Hepatocyte (in vitro differentiated cells): ENCODE measurements around the gene EXOC4. TPM values are rescaled to one million over a fixed set of nuclear protein-coding genes. Genes with fewer than 3 reads are reported as not detected.

ENCODE experiments used
- DNase-seq: peaks from one replicate; pipeline ENCODE4 v3.0.0-alpha.2; 2016; ENCODE audit warnings: low spot score
- H2AFZ ChIP-seq: fragments of 200-600 bp; sonication (generic); 2 replicates; pipeline ENCODE4 v1.6.0; 2016; ENCODE audit warnings: antibody characterized with exemption, mild to moderate bottlenecking
- H3K27ac ChIP-seq: fragments of 200-600 bp; sonication (generic); 2 replicates; pipeline ENCODE4 v1.5.1; 2016; ENCODE audit warnings: mild to moderate bottlenecking
- H3K27me3 ChIP-seq: fragments of 200-600 bp; sonication (generic); 2 replicates; pipeline ENCODE4 v1.6.1; 2016
- H3K36me3 ChIP-seq: fragments of 200-600 bp; sonication (generic); replicated peaks from 2 replicates; pipeline ENCODE4 v1.5.1; 2016; ENCODE audit warnings: low read depth; ENCODE audit not compliant: insufficient read depth
- H3K4me1 ChIP-seq: fragments of 200-600 bp; sonication (generic); 2 replicates; pipeline ENCODE4 v1.5.1; 2016; ENCODE audit warnings: mild to moderate bottlenecking, moderate library complexity; ENCODE audit not compliant: insufficient read depth
- H3K4me2 ChIP-seq: fragments of 200-600 bp; sonication (generic); 2 replicates; pipeline ENCODE4 v1.6.0; 2016
- H3K4me3 ChIP-seq: fragments of 200-600 bp; sonication (generic); 2 replicates; pipeline ENCODE4 v1.5.1; 2016; ENCODE audit warnings: mild to moderate bottlenecking
- H3K79me2 ChIP-seq: fragments of 200-600 bp; sonication (generic); 2 replicates; pipeline ENCODE4 v1.6.0; 2017; ENCODE audit warnings: mild to moderate bottlenecking
- H3K9me2 ChIP-seq: fragments of 200-600 bp; sonication (generic); replicated peaks from 2 replicates; pipeline ENCODE4 v1.6.0; 2017; ENCODE audit warnings: mild to moderate bottlenecking; ENCODE audit not compliant: insufficient read depth
- H3K9me3 ChIP-seq: fragments of 200-600 bp; sonication (generic); 2 replicates; pipeline ENCODE4 v1.5.1; 2016; ENCODE audit warnings: low read depth, mild to moderate bottlenecking
- H4K20me1 ChIP-seq: fragments of 200-600 bp; sonication (generic); 2 replicates; pipeline ENCODE4 v1.6.0; 2016; ENCODE audit warnings: mild to moderate bottlenecking; ENCODE audit not compliant: insufficient read depth, poor library complexity, severe bottlenecking
- EZH2 ChIP-seq: fragments of 200-600 bp; sonication (generic); IDR thresholded peaks from 2 replicates; pipeline ENCODE4 v1.6.1; 2016; ENCODE audit warnings: antibody characterized with exemption, mild to moderate bottlenecking, borderline replicate concordance
- EZH2phosphoT487 ChIP-seq: fragments of 200-600 bp; sonication (generic); IDR thresholded peaks from one replicate; pipeline ENCODE4 v1.6.1; 2018; ENCODE audit warnings: antibody characterized with exemption, mild to moderate bottlenecking, low read depth, moderate library complexity; ENCODE audit not compliant: unreplicated experiment, severe bottlenecking
- WGBS: methylation state at CpG from one replicate; pipeline ENCODE4 v1.1.6; 2016; ENCODE audit warnings: low lambda C conversion rate; ENCODE audit errors: missing lambda C conversion rate; 5-methylcytosine and 5-hydroxymethylcytosine counted together
- polyA plus RNA-seq: library from polyadenylated mRNA; unstranded; fragments of >200 nt; fragmentation: Nextera tagmentation; extraction: Ambion mirVana; gene quantifications from 2 replicates; pipeline ENCODE4 v1.2.1, GENCODE V29; 2016
- total RNA-seq: library from RNA; depleted of rRNA; stranded (reverse); fragments of >200 nt; gene quantifications from 2 replicates; pipeline ENCODE4 v1.2.3, GENCODE V29; 2014
- TF ChIP-seq, protein P1 (sequence below): fragments of 200-600 bp; sonication (generic); IDR thresholded peaks from 2 replicates; pipeline ENCODE4 v1.5.1; 2016; ENCODE audit warnings: antibody characterized with exemption, mild to moderate bottlenecking; ENCODE audit not compliant: poor library complexity

Gene EXOC4
- total and polyA plus RNA-seq, 2 experiments from 2014 or later = 34.8 to 56.1 TPM

GRCh38 chr7:133976140-133976539 is 723.3 kb downstream of the EXOC4 start:
- Histone ChIP-seq H3K4me1 (no peaks in the 10 kb centered on the region), H3K36me3 (no peaks in the 10 kb centered on the region), H2AFZ (no peak overlapping the region), H3K79me2 (no peaks in the 10 kb centered on the region), H3K9me3 (no peaks in the 10 kb centered on the region), H3K27ac (no peak overlapping the region), H3K4me2 (no peak overlapping the region), H3K27me3 (no peaks in the 10 kb centered on the region), H3K9me2 (no peaks in the 10 kb centered on the region), H3K4me3 (no peak overlapping the region), H4K20me1 (no peaks in the 10 kb centered on the region)
- WGBS = 62% methylated on average over 1 of the region's 1 CpG
- no peak for DNase-seq
- TF ChIP-seq EZH2phosphoT487 (no peak), EZH2 (no peak)
- TF ChIP-seq, protein P1, sequence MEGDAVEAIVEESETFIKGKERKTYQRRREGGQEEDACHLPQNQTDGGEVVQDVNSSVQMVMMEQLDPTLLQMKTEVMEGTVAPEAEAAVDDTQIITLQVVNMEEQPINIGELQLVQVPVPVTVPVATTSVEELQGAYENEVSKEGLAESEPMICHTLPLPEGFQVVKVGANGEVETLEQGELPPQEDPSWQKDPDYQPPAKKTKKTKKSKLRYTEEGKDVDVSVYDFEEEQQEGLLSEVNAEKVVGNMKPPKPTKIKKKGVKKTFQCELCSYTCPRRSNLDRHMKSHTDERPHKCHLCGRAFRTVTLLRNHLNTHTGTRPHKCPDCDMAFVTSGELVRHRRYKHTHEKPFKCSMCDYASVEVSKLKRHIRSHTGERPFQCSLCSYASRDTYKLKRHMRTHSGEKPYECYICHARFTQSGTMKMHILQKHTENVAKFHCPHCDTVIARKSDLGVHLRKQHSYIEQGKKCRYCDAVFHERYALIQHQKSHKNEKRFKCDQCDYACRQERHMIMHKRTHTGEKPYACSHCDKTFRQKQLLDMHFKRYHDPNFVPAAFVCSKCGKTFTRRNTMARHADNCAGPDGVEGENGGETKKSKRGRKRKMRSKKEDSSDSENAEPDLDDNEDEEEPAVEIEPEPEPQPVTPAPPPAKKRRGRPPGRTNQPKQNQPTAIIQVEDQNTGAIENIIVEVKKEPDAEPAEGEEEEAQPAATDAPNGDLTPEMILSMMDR = no peak

GRCh38 chr7:133977409-133978274 is 724.8 kb downstream of the EXOC4 start:
- no peak for TF ChIP-seq EZH2phosphoT487
- TF ChIP-seq, protein P1 = no peak
- TF ChIP-seq EZH2 = no peak
- no peak overlapping the region for H2AFZ ChIP-seq
- no peaks in the 10 kb centered on the region for H3K4me1 ChIP-seq
- H4K20me1 ChIP-seq = no peaks in the 10 kb centered on the region
- no peaks in the 10 kb centered on the region for H3K27me3 ChIP-seq
- H3K4me2 ChIP-seq = no peak overlapping the region
- no peaks in the 10 kb centered on the region for H3K36me3 ChIP-seq
- H3K79me2 ChIP-seq = no peaks in the 10 kb centered on the region
- no peaks in the 10 kb centered on the region for H3K9me2 ChIP-seq
- H3K9me3 ChIP-seq = no peaks in the 10 kb centered on the region
- no peak for DNase-seq
- 81% methylated on average over 4 of the region's 4 CpGs for WGBS
- no peak overlapping the region for H3K27ac ChIP-seq
- no peak overlapping the region for H3K4me3 ChIP-seq

DNA sequence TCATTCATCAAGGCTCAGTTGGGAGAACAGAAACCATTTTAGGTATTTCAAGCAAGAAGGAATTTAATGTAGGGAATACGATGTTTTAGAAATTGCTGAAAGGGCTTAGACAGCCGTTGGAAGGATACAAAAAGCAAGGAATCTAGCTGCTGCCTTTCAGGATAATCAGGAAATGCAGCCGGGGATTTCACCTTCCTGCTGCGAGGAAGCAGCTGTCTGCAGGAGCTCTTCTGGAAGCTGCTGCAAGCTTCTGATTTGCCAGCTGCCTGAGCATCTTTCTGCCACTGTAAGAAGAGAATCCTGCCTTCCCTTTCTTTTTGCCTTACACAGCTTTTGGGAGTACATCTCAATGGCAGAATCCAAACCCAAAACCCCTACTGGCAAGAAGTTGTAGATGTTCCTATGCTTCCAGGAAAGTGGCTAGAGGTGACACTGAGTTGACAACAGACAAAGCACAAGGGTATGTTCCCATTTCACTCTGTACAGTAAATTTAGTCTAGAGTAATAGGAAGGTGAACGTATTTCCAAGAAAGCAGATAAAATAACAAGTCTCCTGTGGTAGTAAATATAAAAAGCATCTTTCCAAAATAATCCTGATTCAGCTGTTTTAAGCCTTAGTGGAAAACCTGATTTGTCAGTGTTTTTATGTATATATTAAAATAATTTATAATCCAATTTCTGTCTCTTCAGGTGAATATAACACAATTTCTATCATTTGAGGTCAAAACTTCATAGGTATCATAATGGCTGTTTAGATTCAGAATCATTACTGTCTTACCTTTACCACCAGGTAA is 725.8 kb downstream of the EXOC4 start:
- H3K4me1 ChIP-seq = no peaks in the 10 kb centered on the region
- 72% methylated on average over 5 of the region's 5 CpGs for WGBS
- H3K79me2 ChIP-seq = no peaks in the 10 kb centered on the region
- H3K4me2 ChIP-seq = no peak overlapping the region
- TF ChIP-seq EZH2phosphoT487 (no peak), EZH2 (no peak)
- TF ChIP-seq, protein P1 = no peak
- H4K20me1 ChIP-seq = no peaks in the 10 kb centered on the region
- H3K9me3 ChIP-seq = no peaks in the 10 kb centered on the region
- no peak overlapping the region for H2AFZ ChIP-seq
- no peaks in the 10 kb centered on the region for H3K27me3 ChIP-seq
- DNase-seq = no peak
- no peaks in the 10 kb centered on the region for H3K9me2 ChIP-seq
- H3K27ac ChIP-seq = no peak overlapping the region
- H3K4me3 ChIP-seq = no peak overlapping the region
- no peaks in the 10 kb centered on the region for H3K36me3 ChIP-seq
